CD4-positive, alpha-beta T cell (primary cell): ENCODE measurements around the gene MNX1. TPM values are rescaled to one million over a fixed set of nuclear protein-coding genes. Genes with fewer than 3 reads are reported as not detected.

Experiments used
- ATAC-seq: fragments of 200-7000 bp; cut with Tn5 transposase; one replicate; pipeline ENCODE4 v1.10.0; 2022; ENCODE audit warnings: mild to moderate bottlenecking; ENCODE audit not compliant: poor library complexity
- CTCF ChIA-PET: fragments of 350-600 bp; sonication (Branson Sonifier 250); formaldehyde crosslinking; loops from one replicate; lab custom pipeline; 2021; ENCODE audit warnings: antibody characterized with exemption, inconsistent platforms; lab: Charles Lee
- POLR2A ChIA-PET: fragments of 350-600 bp; sonication (Branson Sonifier 250); formaldehyde crosslinking; loops from one replicate; lab custom pipeline; 2021; ENCODE audit warnings: antibody characterized with exemption, inconsistent platforms; lab: Charles Lee
- DNase-seq, 14 experiments: peaks; one replicate each; pipeline ENCODE4 v3.0.0-alpha.2; 2013 to 2020; ENCODE audit warnings: mixed read lengths in 2 of 14
- H3K27ac ChIP-seq, 2 donors: one replicate each; pipeline versions ENCODE4 v1.5.1 to v1.7.0; 2013; ENCODE audit warnings: low read length in 2 of 2, low read depth in 1 of 2, mild to moderate bottlenecking in 1 of 2
- H3K27me3 ChIP-seq, 2 experiments: 1 replicate in 1 of 2; 2 replicates in 1 of 2; pipeline versions ENCODE4 v1.6.1 to v1.7.0; 2013; ENCODE audit warnings: low read length in 2 of 2, control low read depth in 1 of 2, mild to moderate bottlenecking in 1 of 2, moderate library complexity in 1 of 2; ENCODE audit not compliant: insufficient read depth in 2 of 2, control insufficient read depth in 1 of 2
- H3K36me3 ChIP-seq: one replicate; pipeline ENCODE4 v1.6.1; 2013; ENCODE audit warnings: low read length, control low read depth; ENCODE audit not compliant: insufficient read depth
- H3K4me1 ChIP-seq: one replicate; pipeline ENCODE4 v1.6.1; 2013; ENCODE audit warnings: low read length, control low read depth; ENCODE audit not compliant: insufficient read depth
- H3K4me3 ChIP-seq: one replicate; pipeline ENCODE4 v1.5.1; 2013; ENCODE audit warnings: mild to moderate bottlenecking, low read length, moderate library complexity
- H3K9me3 ChIP-seq, 2 experiments: 1 replicate in 1 of 2; 2 replicates in 1 of 2; pipeline versions ENCODE4 v1.6.1 to v1.7.0; 2013; ENCODE audit warnings: low read length in 2 of 2, mild to moderate bottlenecking in 2 of 2, control low read depth in 1 of 2, moderate library complexity in 1 of 2; ENCODE audit not compliant: control insufficient read depth in 1 of 2, insufficient read depth in 1 of 2
- H3K27ac Mint-ChIP-seq: one replicate; pipeline ENCODE4 v1.8.0; 2020; ENCODE audit warnings: mixed read lengths
- H3K27me3 Mint-ChIP-seq: one replicate; pipeline ENCODE4 v1.8.0; 2021; ENCODE audit warnings: mixed read lengths
- H3K36me3 Mint-ChIP-seq: one replicate; pipeline ENCODE4 v1.8.0; 2021; ENCODE audit warnings: low read depth, mixed read lengths
- H3K4me1 Mint-ChIP-seq: one replicate; pipeline ENCODE4 v1.8.0; 2021; ENCODE audit warnings: low read depth, mixed read lengths
- H3K4me3 Mint-ChIP-seq: one replicate; pipeline ENCODE4 v1.8.0; 2020; ENCODE audit warnings: mild to moderate bottlenecking, mixed read lengths
- H3K9me3 Mint-ChIP-seq: one replicate; pipeline ENCODE4 v1.8.0; 2020; ENCODE audit warnings: mixed read lengths
- CTCF ChIP-seq: fragments of 200-600 bp; IDR thresholded peaks from one replicate; pipeline ENCODE4 v1.8.0; 2022; ENCODE audit warnings: antibody characterized with exemption, mild to moderate bottlenecking
- intact Hi-C, 2 experiments: fragments of 100-400 bp; cut with DNase I in 1 of 2; cut with micrococcal nuclease in 1 of 2; formaldehyde crosslinking; loops; one replicate each; pipeline versions ENCODE4 v1.15.1 to v1.9.0; 2023 to 2025; cut with DNase I, micrococcal nuclease
- total RNA-seq, 174 experiments: library from RNA in 2 of 174; stranded (reverse) in 2 of 174; gene quantifications; one replicate each; pipeline ENCODE4 v1.2.3 and lab custom pipeline; 2021 to 2026

MNX1 gene
- total RNA-seq, 2 experiments from 2014 or later: 0.14 TPM; not detected in 1

- Histone ChIP-seq H3K27me3 (peaks cover 65 to 88% of the 10 kb centered on the region in 2 experiments), H3K4me1 (peaks cover 18% of the 10 kb centered on the region), H3K9me3 (peaks cover 0 to 20% of the 10 kb centered on the region in 2 experiments), H3K36me3 (no peaks in the 10 kb centered on the region), H3K4me3 (no peak overlapping the region), H3K27ac (no peak overlapping the region)
- no peak for TF ChIP-seq CTCF
- DNase-seq: peak in 1 of 14 experiments; percentile 20
- ATAC-seq: no peak
- intact Hi-C loops: no loop called here
- Mint-ChIP-seq H3K4me1 (peaks cover 19% of the 10 kb centered on the region), H3K27me3 (peaks cover 81% of the 10 kb centered on the region), H3K36me3 (no peaks in the 10 kb centered on the region), H3K9me3 (no peaks in the 10 kb centered on the region), H3K4me3 (no peak overlapping the region), H3K27ac (no peak overlapping the region)
- ChIA-PET POLR2A (no interaction called here), CTCF (no interaction called here)
Measured at GRCh38 chr7:157021871-157022680, 11.6 kb upstream of the MNX1 start.

GRCh38 chr7:157021071-157021870 is 10.8 kb upstream of the MNX1 start:
- no peaks in the 10 kb centered on the region for H3K36me3 Mint-ChIP-seq
- peaks cover 21% of the 10 kb centered on the region for H3K4me1 Mint-ChIP-seq
- no peak overlapping the region for H3K4me3 Mint-ChIP-seq
- peaks cover 0 to 20% of the 10 kb centered on the region in 2 experiments for H3K9me3 ChIP-seq
- ChIA-PET POLR2A (no interaction called here), CTCF (no interaction called here)
- no peak overlapping the region for H3K27ac Mint-ChIP-seq
- peaks cover 22% of the 10 kb centered on the region for H3K4me1 ChIP-seq
- no peaks in the 10 kb centered on the region for H3K9me3 Mint-ChIP-seq
- H3K36me3 ChIP-seq: no peaks in the 10 kb centered on the region
- no peak for TF ChIP-seq CTCF
- ATAC-seq (no peak), DNase-seq (no peak)
- intact Hi-C loops: no loop called here
- H3K27me3 Mint-ChIP-seq: peaks cover 81% of the 10 kb centered on the region
- H3K4me3 ChIP-seq: no peak overlapping the region
- no peak overlapping the region for H3K27ac ChIP-seq
- peaks cover 73 to 90% of the 10 kb centered on the region in 2 experiments for H3K27me3 ChIP-seq

- H3K27ac Mint-ChIP-seq: no peak overlapping the region
- TF ChIP-seq CTCF: no peak
- POLR2A ChIA-PET: no interaction called here
Measured at GRCh38 chr7:157020514-157021070, 10.1 kb upstream of the MNX1 start.

More at GRCh38 chr7:157020514-157021070, 10.1 kb upstream of the MNX1 start:
- ATAC-seq (no peak), DNase-seq (no peak)
- no peaks in the 10 kb centered on the region for H3K36me3 ChIP-seq
- peak overlapping the region; percentile 11 for H3K4me3 Mint-ChIP-seq
- H3K4me1 ChIP-seq: peaks cover 22% of the 10 kb centered on the region
- H3K4me1 Mint-ChIP-seq: peaks cover 25% of the 10 kb centered on the region
- no peaks in the 10 kb centered on the region for H3K36me3 Mint-ChIP-seq
- no peak overlapping the region for H3K4me3 ChIP-seq
- H3K27ac ChIP-seq: no peak overlapping the region
- H3K27me3 Mint-ChIP-seq: peaks cover 81% of the 10 kb centered on the region
- intact Hi-C loops: no loop called here
- H3K9me3 ChIP-seq: peaks cover 0 to 20% of the 10 kb centered on the region in 2 experiments
- peaks cover 80 to 92% of the 10 kb centered on the region in 2 experiments for H3K27me3 ChIP-seq
- no peaks in the 10 kb centered on the region for H3K9me3 Mint-ChIP-seq
- CTCF ChIA-PET: no interaction called here
